Measurements from ENCODE around the gene MED6.

Gene MED6

GRCh38 chr14:70599345-70599744 lies 1.1 kb downstream of the MED6 start:
- no peak for DNase-seq (ENCODE audit: low read depth in 3 of 3)

- no peak for DNase-seq (ENCODE audit: low read depth in 3 of 3)
Observed at GRCh38 chr14:70597731-70598130, 2.7 kb downstream of the MED6 start.

- DNase-seq (ENCODE audit: low read depth in 3 of 3), result no peak
Observed at GRCh38 chr14:70595443-70596185, 4.8 kb downstream of the MED6 start.

GRCh38 chr14:70594461-70594860 lies 6.0 kb downstream of the MED6 start:
- no peak for DNase-seq (ENCODE audit: low read depth in 3 of 3)

- peak in 1 of 3 donors; percentile 22 for DNase-seq (ENCODE audit: low read depth in 3 of 3)
Observed at GRCh38 chr14:70585231-70585630, 15.2 kb downstream of the MED6 start.

GRCh38 chr14:70576891-70577290 lies 23.6 kb downstream of the MED6 start:
- DNase-seq (ENCODE audit: low read depth in 3 of 3), result no peak

- DNase-seq (ENCODE audit: low read depth in 3 of 3), result no peak
Observed at GRCh38 chr14:70573050-70573449, 27.4 kb downstream of the MED6 start.

- no peak for DNase-seq (ENCODE audit: low read depth in 3 of 3)
Observed at GRCh38 chr14:70571139-70571538, 29.3 kb downstream of the MED6 start.

- peak in 1 of 3 donors; percentile 3 for DNase-seq (ENCODE audit: low read depth in 3 of 3)
Observed at GRCh38 chr14:70567791-70568190, 32.7 kb downstream of the MED6 start.

GRCh38 chr14:70563869-70564268 lies 36.6 kb downstream of the MED6 start:
- no peak for DNase-seq (ENCODE audit: low read depth in 3 of 3)

GRCh38 chr14:70563417-70563816 lies 37.0 kb downstream of the MED6 start:
- DNase-seq (ENCODE audit: low read depth in 3 of 3), result no peak

- no peak for DNase-seq (ENCODE audit: low read depth in 3 of 3)
Observed at GRCh38 chr14:70558356-70558755, 42.1 kb downstream of the MED6 start.

GRCh38 chr14:70555890-70556289 lies 44.6 kb downstream of the MED6 start:
- no peak for DNase-seq (ENCODE audit: low read depth in 3 of 3)

- DNase-seq (ENCODE audit: low read depth in 3 of 3), result no peak
Observed at GRCh38 chr14:70538087-70538486, 62.4 kb downstream of the MED6 start.

- no peak for DNase-seq (ENCODE audit: low read depth in 3 of 3)
Observed at GRCh38 chr14:70536830-70537229, 63.6 kb downstream of the MED6 start.

- DNase-seq (ENCODE audit: low read depth in 3 of 3), result no peak
Observed at GRCh38 chr14:70534904-70535303, 65.6 kb downstream of the MED6 start, which contains the start of gene ADAM20. ADAM20 (minus strand) TSS chr14:70535004; CDS start chr14:70524757, 10,247 bp downstream.
